ENCODE data around the gene GAS7. TPM values are rescaled to one million over a fixed set of nuclear protein-coding genes. Genes with fewer than 3 reads are reported as not detected.

The GAS7 gene
- total and polyA plus RNA-seq, 4 donors, result 9.0 to 112 (median 46.1) TPM

DNA sequence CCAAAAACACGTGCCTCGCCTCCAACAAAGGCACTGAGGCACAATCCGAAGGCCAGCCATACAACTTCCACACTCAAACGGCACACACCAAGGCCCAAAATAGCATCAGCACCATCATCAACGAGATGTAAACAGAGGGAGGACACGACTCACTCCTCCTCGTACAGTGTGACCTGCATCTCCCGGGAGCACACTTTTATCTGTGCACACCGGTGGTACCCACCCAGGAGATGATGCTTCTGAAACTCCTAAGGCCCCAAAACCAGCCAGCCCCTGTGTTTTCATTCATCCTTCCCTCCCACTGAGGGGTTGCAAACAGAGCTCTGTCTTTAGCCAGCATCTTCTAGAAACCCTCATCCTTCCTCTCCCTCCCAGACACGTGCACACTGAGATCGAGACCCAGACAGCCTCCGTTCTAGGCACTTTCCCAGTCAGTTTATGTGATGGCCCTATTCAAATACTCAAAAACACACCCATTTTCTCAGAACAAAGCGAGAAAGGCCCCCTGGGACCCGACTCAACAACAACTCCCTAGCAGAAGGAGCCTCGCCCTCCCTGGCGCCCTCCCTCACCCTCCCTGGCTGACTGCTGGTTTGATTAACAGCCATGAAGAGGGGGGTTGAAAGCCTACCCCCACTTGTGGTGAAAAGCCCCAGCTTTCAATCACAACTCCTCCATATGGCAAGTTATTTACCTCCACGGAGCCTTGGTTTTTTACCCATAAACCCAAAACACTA lies 76.3 kb downstream of the GAS7 start:
- 62% methylated on average over 17 of the region's 17 CpGs for WGBS, 2 donors
- ATAC-seq (ENCODE audit: insufficient read depth, low FRiP score), result no peak
- no peaks in the 10 kb centered on the region for H3K36me3 ChIP-seq (ENCODE audit: control insufficient read depth in 4 of 4, insufficient read depth in 4 of 4, low read length in 4 of 4)
- H3K9ac ChIP-seq (ENCODE audit: insufficient read depth in 1 of 2, low read length in 2 of 2), result no peak overlapping the region
- H3K4me3 ChIP-seq, result no peak overlapping the region
- no peak for DNase-seq
- H3K27me3 ChIP-seq (ENCODE audit: control insufficient read depth in 3 of 3, insufficient read depth in 3 of 3, low read length in 2 of 3), result no peaks in the 10 kb centered on the region
- peaks cover 0 to 2% (median 0%) of the 10 kb centered on the region in 4 donors for H3K9me3 ChIP-seq (ENCODE audit: control insufficient read depth in 4 of 4, insufficient read depth in 3 of 4, low read length in 3 of 4)
- peaks cover 0 to 73% (median 37%) of the 10 kb centered on the region in 5 donors for H3K4me1 ChIP-seq (ENCODE audit: control insufficient read depth in 5 of 5, insufficient read depth in 5 of 5, low read length in 5 of 5)
- TF ChIP-seq, protein P1, sequence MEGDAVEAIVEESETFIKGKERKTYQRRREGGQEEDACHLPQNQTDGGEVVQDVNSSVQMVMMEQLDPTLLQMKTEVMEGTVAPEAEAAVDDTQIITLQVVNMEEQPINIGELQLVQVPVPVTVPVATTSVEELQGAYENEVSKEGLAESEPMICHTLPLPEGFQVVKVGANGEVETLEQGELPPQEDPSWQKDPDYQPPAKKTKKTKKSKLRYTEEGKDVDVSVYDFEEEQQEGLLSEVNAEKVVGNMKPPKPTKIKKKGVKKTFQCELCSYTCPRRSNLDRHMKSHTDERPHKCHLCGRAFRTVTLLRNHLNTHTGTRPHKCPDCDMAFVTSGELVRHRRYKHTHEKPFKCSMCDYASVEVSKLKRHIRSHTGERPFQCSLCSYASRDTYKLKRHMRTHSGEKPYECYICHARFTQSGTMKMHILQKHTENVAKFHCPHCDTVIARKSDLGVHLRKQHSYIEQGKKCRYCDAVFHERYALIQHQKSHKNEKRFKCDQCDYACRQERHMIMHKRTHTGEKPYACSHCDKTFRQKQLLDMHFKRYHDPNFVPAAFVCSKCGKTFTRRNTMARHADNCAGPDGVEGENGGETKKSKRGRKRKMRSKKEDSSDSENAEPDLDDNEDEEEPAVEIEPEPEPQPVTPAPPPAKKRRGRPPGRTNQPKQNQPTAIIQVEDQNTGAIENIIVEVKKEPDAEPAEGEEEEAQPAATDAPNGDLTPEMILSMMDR (IDR thresholded peaks at IDR 0.05; ENCODE audit: control extremely low read depth, extremely low read depth), result no peak
- no peak overlapping the region for H3K27ac ChIP-seq (ENCODE audit: low read depth in 1 of 2, low read length in 1 of 2)

DNA sequence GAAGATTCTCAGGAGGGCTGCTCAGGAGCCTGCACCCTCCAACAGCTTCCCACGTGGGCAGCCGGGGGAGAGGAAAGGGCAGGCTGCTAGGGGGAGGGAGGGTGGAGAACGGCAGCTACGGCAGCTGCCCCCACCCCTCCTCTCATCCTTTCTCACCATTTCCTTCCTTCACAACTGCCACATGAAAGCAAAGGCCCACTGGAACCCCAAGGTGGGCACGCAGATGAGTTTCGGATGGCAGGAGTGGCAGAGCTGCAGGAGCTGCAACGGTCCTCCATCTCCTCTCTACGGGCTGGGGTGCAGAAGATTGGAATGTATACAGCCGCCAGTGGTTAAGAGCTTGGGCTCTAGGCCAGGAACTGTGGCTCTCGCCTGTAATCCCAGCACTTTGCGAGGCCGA lies 77.7 kb downstream of the GAS7 start:
- DNase-seq, result peak in 1 of 3 donors; percentile 65
- WGBS, 2 donors, result 5 to 20% methylated on average over 10 to 12 of the region's 12 CpGs
- TF ChIP-seq, protein P1 (IDR thresholded peaks at IDR 0.05; ENCODE audit: control extremely low read depth, extremely low read depth), result no peak
- Histone ChIP-seq H3K9ac (ENCODE audit: insufficient read depth in 1 of 2, low read length in 2 of 2) (no peak overlapping the region), H3K27ac (ENCODE audit: low read depth in 1 of 2, low read length in 1 of 2) (no peak overlapping the region), H3K4me3 (no peak overlapping the region), H3K9me3 (ENCODE audit: control insufficient read depth in 4 of 4, insufficient read depth in 3 of 4, low read length in 3 of 4) (peaks cover 0 to 2% (median 0%) of the 10 kb centered on the region in 4 donors), H3K36me3 (ENCODE audit: control insufficient read depth in 4 of 4, insufficient read depth in 4 of 4, low read length in 4 of 4) (no peaks in the 10 kb centered on the region), H3K27me3 (ENCODE audit: control insufficient read depth in 3 of 3, insufficient read depth in 3 of 3, low read length in 2 of 3) (no peaks in the 10 kb centered on the region), H3K4me1 (ENCODE audit: control insufficient read depth in 5 of 5, insufficient read depth in 5 of 5, low read length in 5 of 5) (peaks cover 0 to 62% (median 27%) of the 10 kb centered on the region in 5 donors)
- no peak for ATAC-seq (ENCODE audit: insufficient read depth, low FRiP score)

DNA sequence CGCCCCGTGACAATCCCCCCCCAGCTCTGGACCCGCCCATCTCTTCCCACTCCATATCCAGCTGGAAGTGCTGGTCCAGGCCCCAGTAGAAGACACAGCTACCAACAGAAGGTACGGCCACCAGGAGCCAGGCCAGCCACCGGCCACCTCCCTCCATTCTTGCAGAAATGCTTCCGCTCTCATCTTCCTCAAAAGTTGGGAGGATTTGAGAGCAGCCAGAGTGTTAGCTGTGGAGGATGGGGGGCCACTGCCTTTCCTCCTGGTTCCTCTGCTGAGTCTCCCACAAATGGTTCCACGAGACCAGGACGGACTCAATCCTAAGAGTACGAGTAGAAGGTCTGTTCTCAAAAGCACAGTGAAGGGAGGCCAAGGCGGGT lies 78.3 kb downstream of the GAS7 start:
- ATAC-seq (ENCODE audit: insufficient read depth, low FRiP score), result no peak
- no peak for DNase-seq
- TF ChIP-seq, protein P1 (IDR thresholded peaks at IDR 0.05; ENCODE audit: control extremely low read depth, extremely low read depth), result no peak
- H3K9me3 ChIP-seq (ENCODE audit: control insufficient read depth in 4 of 4, insufficient read depth in 3 of 4, low read length in 3 of 4), result peaks cover 0 to 2% (median 0%) of the 10 kb centered on the region in 4 donors
- H3K4me3 ChIP-seq, result no peak overlapping the region
- no peaks in the 10 kb centered on the region for H3K36me3 ChIP-seq (ENCODE audit: control insufficient read depth in 4 of 4, insufficient read depth in 4 of 4, low read length in 4 of 4)
- peaks cover 0 to 61% (median 33%) of the 10 kb centered on the region in 5 donors for H3K4me1 ChIP-seq (ENCODE audit: control insufficient read depth in 5 of 5, insufficient read depth in 5 of 5, low read length in 5 of 5)
- 26 to 54% methylated on average over 9 to 10 of the region's 10 CpGs for WGBS, 2 donors
- no peak overlapping the region for H3K9ac ChIP-seq (ENCODE audit: insufficient read depth in 1 of 2, low read length in 2 of 2)
- no peaks in the 10 kb centered on the region for H3K27me3 ChIP-seq (ENCODE audit: control insufficient read depth in 3 of 3, insufficient read depth in 3 of 3, low read length in 2 of 3)
- no peak overlapping the region for H3K27ac ChIP-seq (ENCODE audit: low read depth in 1 of 2, low read length in 1 of 2)
